GM19324 (cell line): ENCODE results near the gene RRAGD.
A peak's percentile ranks its signal among the peaks of the same experiment; 100 is the strongest.

Experiments
- ATAC-seq: cut with Tn5 transposase; IDR thresholded peaks from one replicate; pipeline ENCODE4 v1.9.1; 2021; ENCODE audit warnings: mild to moderate bottlenecking, moderate library complexity; ENCODE audit not compliant: unreplicated experiment, low FRiP score

Gene RRAGD, protein sequence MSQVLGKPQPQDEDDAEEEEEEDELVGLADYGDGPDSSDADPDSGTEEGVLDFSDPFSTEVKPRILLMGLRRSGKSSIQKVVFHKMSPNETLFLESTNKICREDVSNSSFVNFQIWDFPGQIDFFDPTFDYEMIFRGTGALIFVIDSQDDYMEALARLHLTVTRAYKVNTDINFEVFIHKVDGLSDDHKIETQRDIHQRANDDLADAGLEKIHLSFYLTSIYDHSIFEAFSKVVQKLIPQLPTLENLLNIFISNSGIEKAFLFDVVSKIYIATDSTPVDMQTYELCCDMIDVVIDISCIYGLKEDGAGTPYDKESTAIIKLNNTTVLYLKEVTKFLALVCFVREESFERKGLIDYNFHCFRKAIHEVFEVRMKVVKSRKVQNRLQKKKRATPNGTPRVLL

DNA sequence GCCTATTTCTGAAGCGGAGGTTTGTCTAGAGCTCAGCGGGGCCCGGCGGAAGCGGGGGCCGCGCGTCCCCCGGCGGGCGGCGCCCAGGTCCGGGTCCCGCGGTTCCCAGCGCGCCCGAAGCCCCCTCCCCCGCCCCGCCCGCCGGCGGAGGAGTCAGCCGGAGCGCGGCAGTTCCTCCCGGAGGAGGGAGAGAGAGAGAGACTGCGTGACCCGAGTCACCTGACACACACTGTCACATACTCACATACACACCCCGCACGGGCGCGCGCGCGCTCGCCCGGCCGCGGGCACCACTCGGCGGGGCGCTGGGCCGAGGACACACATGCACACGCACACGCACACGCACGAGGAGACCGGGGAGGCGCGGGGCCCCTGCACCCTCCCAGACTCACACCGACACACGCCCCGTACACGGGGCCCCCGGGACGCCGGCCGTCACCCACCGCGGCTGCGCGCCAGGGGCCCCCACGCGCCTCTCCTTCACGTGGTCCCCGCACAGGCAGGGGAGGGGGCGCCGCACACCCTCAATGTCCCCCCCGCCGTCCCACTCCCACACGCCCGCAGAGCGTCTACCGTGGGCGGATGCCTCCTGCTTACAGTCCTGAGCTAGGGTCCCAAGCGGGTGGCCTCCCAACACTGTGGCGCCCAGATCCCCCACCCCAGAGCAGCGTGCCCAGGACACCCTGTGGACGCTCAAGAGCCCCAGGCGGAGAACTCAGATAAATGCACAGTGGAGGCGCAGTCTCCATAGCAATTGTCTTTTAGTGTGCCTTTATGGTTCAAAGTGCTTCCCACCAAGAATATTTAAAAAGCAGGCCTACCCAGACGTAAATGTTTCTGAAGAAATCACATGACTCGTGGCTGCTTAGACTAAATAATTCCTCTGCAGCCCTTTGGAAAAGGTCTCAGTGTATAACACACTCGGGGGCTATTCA, at the start of gene RRAGD:
Gene RRAGD (minus strand): TSS at position 203 of the 935 bp plus-strand sequence. CDS start 280 bp downstream, outside the sequence.
- ATAC-seq = peak; percentile 72

DNA sequence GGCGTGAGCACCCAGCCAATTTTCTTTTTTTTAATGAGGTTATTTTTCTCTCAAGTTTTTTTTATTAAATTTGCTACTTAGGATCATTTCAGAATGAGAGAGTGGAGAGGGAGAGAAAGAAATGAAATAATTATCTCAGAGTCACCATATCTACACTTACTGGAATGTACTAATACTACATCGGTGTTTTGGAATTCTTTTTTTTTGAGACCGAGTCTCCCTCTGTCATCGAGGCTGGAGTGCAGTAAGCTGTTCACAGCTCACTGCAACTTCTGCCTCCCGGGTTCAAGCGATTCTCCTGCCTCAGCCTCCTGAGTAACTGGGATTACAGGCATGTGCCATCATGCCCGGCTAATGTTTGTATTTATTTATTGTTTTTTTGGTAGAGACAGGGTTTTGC, 48.6 kb upstream of the RRAGD start:
- ATAC-seq = no peak

DNA sequence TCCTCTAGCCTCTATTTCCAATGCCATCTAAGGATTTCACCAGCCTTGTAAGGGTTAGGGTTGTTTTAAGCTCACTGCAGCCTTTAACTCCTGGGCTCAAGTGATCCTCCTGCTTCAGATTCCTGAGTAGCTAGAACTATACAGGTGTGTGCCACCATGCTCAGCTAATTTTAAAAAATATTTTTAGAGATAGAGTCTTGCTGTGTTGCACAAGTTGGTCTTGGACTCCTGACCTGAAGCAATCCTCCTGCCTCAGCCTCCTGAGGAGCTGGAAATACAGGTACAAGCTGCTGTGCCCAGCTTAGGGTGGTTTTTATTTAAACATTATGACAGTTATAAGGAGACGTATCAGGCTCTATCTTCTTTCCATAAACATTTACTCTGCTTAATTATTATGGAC, 47.4 kb upstream of the RRAGD start:
- no peak for ATAC-seq

DNA sequence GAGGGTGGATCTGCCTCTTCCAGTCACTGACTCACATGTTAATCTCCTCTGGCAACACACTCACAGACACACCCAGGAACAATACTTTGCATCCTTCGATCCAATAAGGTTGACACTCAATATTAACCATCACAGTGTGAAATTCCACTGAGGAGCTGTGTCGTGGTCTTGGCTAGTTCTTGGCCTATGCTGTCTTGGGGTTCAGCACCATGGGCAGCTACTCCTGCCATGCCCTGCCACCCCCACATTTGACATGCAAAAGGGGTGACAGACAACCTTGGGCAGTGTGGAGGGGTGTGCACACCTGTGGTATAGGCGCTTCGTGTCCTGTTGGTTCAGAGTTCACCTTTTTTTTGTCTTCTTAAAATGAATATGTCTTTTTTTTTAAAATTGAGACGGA, 46.6 kb upstream of the RRAGD start:
- no peak for ATAC-seq

DNA sequence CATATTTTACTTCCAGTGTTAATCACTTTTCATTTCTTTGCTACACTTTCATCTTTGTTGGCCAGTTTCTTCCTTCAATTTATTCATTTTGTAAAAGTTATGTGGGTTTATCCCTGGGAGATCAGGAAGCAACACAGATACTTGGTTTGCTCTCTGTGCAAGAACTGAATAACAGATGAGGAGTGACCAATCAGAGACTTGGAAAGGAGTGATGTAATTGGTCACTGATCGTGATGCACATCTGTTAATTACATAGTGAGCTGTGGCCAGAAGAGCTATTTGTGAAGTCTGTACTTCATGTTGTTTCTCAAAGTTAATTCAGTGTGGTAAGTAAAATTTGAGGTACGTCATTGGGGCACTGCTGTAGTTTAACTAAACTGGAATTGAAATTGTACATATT, 42.2 kb upstream of the RRAGD start:
- no peak for ATAC-seq

DNA sequence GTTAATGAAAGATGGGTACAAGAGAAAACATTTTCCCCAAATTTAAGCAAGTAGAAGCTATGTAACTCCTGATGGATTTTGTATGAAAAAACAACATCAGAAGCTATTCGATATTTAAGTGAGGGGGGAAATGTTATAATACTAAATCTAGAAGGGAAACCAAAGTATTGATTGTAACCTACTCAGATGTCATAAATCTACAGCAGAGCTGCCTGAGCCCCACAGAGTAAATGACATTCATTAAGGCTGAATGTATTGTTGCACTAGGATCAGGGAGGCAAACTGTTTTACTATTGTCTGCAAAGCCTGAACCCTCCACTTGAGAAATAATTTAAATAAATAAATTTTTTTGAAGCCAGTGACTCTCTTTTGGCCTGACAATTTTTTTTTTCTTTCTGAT, 40.2 kb upstream of the RRAGD start:
- ATAC-seq = no peak

DNA sequence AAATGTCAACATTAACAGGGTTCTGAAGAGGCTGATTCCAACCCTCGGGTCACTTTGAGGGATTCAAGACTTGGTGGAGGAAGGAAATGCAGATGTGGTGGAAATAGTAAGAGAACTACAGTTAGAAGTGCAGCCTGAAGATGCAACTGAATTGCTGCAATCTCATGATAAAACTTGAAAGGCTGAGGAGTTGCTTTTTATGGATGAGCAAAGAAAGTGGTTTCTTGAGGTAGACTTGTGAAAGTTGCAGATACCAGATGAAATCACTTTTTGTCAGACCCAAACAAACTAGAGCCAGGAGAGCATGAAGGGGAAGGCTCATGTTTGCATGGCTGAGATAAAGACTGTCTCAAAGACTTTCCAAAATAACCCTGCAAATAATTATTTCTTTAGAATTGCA, 37.1 kb upstream of the RRAGD start:
- ATAC-seq = no peak

DNA sequence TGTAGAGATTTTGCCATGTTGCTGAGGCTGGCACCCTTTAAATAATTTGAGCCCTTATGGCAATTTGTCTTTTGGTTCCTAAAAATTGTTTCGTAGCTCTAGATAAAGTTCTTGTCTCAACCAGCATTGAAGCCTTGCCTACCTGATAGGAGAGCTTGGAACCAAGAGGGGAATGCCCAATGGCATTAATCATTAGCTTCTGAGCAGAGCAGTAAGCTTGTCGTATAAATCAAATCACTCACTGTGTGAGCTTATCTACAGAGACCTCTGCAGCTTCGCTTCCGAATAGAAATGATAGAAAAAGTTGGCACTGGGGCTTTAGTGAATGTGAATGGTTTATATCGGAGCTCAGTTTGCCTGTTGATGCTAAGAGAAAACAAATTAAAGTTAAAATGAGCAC, 31.6 kb upstream of the RRAGD start:
- ATAC-seq = no peak

DNA sequence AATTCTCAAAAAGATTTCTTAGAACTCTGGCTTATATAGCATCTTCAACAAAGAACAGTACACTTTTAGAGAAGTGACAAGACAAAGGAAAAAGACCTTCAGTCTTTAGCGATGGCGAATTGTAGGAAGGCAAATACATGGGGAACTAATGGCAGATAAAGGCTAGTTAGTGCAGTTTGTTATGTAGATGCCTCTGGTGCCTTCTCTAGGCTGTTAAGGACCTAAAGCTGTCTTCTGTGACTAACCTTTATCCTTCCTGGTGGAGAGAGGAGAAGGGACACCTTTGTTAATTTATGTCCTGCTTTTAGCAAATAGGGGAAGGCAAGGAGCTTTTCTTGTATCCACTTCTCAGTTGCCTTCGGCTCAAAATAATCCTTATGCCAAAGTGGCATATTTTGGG, 28.1 kb upstream of the RRAGD start:
- no peak for ATAC-seq

DNA sequence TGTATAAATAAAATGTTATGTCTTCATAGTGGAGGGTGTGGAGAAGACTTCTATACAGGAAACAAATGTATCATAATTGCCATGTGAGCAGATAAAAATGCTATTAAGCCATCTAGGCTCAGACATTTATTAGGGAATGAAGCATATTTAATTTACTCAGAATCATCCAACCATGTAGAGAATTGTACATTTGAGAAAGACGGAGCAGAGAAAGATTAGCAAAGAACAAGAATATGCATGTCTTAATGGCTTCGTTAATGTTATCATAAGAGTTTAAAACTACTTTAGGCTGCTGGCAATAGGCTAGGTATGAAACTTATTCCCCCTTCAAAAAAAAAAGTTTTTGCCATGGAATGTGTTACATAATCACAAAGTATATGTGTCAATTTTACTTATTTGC, 26.9 kb upstream of the RRAGD start:
- ATAC-seq = no peak

DNA sequence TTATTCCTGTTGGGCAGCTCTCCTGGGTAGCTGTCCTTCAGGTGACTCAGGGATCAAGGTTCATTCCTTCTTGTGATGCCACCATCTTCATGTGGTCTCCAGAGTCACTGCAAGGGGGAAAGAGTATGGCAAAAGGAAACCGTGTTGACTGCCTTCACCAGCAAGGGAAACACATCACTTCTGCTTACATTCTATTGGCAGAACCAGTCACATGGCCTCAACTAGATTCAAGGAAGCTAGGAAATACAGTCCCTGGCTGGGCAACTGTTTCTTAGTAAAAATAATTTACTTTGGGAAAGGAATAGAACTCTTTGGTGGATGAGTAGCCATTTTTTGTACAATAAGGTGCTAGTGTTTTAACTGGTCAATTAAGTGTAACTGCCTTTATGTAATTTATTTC, 26.2 kb upstream of the RRAGD start:
- no peak for ATAC-seq

DNA sequence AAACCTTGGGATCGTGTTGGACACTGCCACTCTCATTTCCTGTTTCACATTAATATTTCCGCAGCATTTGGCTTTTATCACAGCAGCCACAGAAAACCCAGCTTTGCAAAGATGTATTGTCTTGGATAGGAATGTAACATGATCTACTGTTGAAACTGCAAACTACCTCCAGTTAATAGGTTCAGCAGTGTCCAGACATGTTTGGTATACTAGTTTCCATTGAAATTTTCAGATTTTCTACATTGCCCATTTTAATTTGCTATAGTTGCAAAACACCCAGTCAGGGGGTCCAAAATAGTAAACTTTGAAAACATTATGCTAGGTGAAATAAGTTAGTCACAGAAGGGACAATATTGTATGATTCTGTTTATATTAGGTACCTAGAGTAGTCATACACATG, 24.2 kb upstream of the RRAGD start:
- no peak for ATAC-seq

DNA sequence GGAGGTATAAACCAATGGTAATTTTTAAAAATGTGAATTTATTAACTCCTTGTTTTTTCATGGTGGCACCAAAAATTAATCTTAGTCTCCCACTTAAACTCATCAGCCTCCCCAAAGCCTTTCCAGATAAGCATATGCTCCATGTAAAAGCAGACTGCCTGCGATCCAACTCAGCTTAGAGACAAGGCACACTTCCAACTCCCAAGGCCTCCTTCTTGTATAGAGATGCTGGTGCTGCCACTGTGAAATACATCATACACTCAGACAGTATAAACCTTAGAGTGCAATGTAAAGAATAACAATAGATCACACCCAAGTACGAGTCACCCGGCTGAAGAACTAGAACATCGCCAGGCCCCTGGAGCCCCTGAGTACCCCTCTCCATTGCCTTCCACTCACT, 22.9 kb upstream of the RRAGD start:
- ATAC-seq = no peak

DNA sequence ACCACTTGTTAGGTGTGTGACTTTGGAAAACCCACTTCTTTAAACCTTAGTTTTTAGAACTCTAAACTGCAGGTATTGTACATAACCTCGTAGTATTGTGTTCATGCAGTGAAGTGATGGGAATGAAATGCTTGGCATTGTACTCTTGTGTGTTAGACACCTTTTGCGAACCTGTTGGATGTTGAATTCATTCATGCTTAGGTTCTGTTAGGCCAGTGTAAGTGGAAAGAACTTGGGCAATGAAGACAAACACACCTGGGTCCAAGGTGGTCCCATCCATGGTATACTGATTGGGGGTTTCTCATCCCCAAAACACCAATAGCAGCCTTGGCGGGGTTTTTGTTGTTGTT, 22.1 kb upstream of the RRAGD start:
- ATAC-seq = no peak

DNA sequence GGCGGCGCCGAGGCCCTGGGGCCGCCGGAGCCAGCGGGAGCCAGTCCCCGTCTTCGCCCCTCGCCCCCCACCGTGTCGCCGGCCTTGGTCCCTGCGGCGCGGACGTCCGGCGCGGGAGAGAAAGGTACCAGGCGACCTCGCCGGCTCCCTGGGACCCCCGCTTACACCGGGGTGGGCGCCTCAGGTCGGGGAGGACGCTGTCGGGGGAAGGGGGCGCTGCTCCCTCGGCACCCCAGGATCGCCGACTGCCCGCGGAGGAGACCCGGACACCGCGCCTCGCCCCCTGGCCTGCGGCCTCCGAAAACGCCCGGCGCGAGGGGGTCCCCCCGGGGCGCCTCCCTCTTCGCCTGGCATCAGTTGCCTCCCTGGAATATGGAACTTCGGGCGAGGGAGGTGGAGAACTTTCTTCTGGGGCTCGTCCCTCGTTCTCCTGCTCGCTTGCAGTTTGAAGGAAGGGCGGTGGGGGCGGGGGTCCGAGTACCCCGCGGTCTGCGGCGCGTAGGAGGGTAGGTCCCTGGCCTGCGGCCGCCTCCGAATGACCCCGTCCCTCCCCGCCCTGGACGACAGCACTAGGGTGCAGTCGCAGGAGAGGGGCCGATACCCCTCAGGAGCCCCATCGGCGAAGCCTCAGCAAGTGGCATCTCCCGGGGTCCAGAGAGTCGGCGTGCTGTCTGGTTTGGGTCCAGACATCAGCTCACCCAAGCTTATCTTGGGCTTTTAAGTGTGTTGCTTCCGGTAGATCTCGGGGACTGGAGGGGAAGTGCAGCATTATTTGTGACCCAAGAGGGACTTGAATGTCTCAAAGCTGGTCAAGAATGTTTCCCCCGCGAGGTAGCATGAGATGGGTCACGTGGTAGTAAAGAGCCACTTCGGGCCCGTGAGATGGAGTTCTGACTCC, 21.4 kb upstream of the RRAGD start:
- no peak for ATAC-seq

DNA sequence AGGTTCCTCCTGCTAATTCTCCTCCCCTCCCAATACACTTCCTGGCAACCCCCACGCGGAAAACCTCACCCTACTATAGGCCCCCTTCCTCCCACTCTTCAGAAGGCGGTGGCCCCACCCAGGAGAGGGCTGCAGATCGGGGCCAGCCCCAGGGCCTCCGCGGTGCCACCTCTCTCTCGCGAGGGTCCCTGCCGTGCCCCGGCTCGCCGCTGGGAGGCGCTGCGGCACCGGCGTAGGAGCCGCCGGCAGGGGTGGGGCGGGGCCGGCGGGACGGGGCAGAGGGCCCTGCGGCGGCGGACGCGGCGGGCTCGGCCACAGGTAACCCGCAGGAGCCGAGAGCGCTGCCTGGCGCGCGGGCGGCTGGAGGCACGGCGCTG, 20.8 kb upstream of the RRAGD start, which contains the start of gene ANKRD6:
Gene ANKRD6 (plus strand): TSS at position 278 of the 377 bp plus-strand sequence. CDS start 133,825 bp downstream, outside the sequence.
- ATAC-seq = peak; percentile 93

DNA sequence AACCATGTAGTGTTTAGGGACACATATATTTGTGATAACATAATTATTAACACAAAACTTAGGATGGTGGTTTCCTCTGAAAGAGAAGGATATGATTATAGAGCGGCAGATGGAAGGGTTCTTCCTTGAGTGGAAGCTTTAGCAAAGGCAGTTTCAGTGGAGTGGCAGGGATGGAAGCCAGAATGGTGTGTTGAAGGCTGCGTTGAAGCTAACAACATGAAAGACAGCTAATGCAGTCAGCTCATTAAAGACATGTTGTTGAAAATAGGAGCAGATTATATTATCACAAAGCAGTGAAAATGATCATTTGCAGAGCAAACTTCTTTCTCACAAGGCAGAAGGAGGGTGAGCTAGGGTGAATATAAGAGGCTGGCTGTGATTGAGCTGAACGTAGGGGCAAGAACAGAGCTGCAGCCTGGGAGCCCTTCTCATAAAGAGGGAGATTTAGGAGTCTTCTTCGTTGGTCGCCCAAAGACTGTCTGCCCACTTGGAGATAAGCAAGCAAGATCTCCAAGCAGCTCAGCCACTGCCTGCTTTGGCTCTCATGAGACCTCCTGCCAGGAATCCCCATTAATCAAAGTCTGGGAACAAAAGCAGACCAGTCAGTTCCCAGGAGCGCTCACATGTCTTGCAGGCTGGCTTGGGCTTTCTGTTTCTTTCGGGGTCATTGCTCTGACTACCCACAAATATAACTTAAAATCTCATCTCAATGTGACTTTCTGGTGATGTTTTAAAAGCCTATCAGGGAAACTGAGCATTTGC, 18.3 kb upstream of the RRAGD start:
- no peak for ATAC-seq

DNA sequence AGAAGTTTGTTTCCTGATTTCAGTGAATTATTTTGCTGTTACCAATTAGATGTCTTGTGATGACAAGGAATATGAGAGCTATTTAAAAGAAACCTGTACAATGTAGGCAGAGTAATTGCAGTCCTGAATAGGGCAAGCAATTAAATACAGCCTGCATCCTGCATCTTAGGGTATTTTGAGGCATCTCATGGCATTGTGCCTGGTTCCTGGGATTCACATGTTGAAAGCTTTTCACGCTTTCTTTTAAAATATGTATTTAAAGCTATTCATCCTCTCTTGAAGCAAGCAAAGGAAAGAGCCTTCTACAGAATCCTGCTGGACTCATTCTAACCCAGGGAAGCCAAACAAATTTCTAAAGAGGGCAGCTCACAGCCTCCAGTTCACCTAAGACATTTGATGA, 4.7 kb upstream of the RRAGD start:
- ATAC-seq = no peak

DNA sequence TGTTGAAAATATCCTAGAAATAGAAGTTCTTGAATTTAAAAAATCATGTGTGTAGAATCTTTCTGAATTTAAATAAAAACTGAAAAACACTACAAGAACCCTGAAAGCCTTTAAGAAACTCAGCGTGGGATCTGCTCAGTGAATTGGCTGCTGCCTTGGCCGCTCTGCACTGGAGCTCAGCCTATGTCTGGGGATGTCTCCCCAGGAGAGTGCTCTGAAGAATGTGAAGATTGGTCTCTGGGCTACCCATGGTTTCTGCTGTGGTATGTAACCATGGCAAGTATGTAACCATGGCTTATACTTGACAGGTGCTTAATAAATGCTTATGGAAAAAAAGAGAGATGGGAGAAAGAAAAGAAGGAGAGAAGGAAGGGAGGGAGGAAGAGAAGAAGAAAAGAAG, 3.1 kb upstream of the RRAGD start:
- ATAC-seq = no peak

DNA sequence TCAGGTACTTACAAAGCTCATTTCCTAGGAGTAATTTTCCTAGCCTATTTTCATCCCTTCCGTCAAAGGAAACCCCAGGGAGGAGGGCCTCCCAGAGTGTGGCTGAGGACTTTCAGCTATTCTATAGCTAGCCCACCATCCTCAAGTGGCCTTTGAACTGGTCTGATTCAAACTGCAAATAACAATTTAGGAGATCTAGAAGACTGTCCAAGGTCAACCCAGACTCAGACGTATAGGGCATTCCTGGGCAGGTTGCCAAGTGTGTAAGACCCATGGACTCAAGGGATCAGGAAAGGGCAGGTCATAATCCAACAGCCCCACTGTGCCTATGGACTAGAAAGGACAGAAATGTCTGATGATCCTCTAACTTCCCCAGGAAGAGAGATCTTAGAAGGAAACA, 2.1 kb upstream of the RRAGD start:
- no peak for ATAC-seq
